Stimulated activated CD4-positive, alpha-beta T cell treated with anti-CD3 and anti-CD28 coated beads, Interleukin-12 subunit alpha, Interleukin-12 subunit beta, amount 100 ng/mL, for 4 hours (primary cell): ENCODE results near the gene GFI1B.

Source experiments
- DNase-seq: peaks from one replicate; pipeline ENCODE4 v3.0.0-alpha.2; 2020

The GFI1B gene

DNA sequence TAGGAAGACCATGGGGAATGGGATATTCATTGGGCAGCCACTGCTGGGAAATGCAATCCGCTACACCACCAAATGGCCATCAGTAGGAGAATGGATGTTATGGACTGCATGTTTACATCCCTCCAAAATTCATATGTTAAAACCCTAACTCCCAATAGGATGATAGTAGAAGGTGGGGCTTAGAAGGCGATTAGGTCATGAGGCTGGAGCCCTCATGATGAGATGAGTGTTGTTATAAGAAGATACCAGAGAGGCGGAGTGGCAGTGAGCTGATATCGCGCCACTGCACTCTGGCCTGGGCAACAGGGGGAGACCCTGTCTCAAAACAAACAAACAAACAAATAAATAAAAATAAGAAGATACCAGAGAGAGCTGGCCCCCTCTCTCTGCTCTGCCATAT lies 36.2 kb downstream of the GFI1B start:
- DNase-seq = no peak

DNA sequence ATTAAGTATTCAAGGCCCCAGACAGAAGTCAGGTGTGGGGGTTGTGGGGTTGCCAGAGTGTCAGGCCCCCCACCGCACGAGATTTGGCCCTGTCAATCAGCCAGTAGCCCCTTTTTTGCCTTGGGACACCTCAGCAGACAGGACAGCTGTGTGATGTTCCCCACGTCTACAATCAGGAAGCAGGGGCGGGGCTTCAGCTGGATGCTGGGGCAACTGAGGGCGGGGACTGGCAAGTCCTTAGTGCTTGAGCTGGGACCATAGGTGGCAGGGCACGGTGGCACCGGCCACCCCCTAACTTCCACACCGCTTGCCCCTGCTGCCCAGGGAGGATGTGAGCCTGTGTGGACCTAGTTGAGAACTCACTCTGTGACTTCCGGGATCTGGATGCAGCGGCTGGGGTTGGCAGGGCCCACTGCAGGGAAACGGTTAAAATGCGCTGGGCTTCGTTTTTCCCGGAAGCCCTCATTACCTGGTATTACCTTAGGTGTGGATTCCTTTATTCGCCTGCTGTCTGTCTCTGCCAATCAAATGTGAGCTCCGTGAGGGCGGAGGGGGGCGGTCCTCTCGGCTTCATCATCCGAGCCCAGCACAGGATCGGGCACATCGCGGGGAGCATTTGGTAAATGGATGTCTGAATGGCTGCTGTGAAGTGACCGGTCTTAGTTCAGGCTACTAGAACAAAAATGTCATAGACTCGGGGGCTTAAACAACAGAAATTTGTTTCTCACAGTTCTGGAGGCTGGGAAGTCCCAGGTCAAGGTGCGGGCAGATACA lies 44.8 kb downstream of the GFI1B start:
- peak; percentile 26 for DNase-seq

DNA sequence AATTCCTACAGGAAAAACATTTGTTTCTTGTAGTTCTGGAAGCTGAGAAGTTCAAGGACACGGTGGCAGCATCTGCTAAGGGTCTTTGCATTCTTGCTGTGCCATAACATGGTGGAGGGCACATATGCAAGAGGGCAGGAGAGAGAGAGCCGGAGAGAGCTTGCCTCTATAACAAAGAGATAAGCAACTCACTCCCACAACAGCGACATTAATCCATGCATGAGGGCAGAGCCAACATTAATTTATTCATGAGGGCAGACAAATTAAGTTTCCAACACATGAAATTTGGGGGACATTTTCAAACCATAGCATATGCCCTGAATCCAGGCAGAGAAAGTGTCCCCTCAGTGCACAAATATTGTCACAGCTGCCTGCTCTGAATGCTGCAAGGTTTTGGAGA lies 47.9 kb downstream of the GFI1B start:
- DNase-seq = no peak

DNA sequence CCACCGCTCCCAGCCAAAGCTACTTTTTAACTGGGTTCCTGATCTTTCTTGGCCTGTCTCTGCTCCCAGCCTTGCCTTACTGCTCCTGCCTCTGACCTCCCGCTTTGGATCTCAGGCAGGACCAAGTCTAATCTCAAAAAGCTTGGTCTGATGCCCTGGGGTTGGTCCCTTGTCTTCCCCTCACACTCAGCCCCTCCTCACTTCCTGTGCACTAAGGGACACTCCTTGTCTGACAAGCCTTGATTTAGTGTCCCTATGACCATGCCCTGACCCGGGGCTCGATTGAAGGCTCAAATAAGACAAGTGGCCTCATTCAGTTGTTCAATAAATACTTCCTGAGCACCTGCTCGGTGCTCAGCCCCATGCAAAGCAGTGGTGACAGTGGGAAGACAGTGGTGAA lies 48.6 kb downstream of the GFI1B start:
- DNase-seq = no peak

DNA sequence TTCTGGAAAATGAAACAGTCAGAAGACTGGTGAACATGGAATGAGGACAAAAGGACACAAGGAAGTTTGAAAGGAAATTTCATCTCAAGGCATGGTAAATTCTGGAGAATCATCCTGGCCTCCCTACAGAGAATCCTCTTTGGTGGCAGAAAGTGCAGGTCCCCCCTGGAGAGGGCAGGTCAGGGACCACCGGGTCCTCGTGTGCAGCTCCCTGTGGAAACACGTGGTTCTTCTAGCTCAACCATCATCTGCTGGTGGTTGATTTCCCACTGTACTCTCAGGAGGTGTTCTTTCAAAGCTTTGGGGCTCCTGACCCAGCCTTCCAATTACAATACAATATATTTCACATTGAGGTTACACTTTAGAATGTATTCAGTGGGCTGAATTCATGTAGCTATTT lies 49.7 kb downstream of the GFI1B start:
- no peak for DNase-seq

DNA sequence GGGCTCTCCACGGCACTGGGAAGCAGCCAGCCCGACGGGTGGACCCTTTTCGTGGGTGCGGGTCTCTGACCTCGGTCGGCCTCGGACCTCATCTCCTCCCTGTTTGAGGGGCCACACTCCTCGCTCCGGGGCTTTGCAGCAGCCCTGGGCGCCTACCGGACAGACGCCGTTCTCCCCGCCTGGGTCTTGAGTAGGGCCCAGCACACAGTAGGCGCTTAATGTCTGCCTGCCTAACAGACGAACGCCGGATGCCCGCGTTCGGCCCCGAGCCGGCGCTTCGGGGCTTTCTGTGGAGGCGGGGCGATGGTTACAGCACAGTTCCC lies 51.5 kb downstream of the GFI1B start:
- DNase-seq = no peak

DNA sequence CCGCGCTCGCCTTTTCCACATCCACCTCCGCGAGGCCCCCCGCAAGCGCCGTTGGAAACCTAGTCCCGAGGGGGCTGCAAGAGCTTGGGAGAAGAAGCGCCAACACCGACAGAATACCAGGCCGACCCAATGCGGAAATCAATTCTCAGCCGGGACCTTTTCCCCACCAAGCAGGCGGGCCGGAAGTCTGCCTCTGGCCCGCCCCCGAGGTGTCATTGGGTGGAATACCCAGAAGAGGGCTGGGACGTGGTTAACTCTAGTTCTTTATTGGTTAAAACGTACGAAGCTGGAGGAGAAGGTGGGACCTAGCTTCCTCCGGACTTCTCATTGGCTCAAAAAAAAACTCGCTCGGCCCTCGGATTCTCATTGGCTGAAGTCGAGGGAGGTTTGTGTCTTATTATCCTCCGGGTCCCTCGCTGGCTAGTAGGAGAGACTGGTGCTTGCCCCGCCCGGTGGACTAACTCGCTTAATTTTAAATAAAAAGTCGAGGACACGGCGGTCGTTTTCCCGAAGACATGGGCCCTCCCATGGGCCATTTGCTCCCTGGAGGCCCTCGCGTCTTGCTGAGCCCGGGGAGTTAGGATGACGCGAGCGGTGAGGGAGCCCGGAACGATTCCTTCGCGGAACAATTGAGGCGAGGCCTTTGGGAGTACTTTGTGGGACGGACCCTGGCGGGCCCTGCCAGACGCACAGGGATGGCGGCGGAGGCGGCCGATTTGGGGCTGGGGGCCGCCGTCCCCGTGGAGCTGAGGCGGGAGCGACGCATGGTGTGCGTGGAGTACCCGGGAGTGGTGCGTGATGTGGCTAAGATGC lies 52.0 kb downstream of the GFI1B start, which contains the start of gene GTF3C5:
Gene GTF3C5, plus strand, starts transcription at position 681 of the 813 bp plus-strand sequence. Its CDS starts 15 bp downstream, at position 696.
- peak; percentile 84 for DNase-seq

DNA sequence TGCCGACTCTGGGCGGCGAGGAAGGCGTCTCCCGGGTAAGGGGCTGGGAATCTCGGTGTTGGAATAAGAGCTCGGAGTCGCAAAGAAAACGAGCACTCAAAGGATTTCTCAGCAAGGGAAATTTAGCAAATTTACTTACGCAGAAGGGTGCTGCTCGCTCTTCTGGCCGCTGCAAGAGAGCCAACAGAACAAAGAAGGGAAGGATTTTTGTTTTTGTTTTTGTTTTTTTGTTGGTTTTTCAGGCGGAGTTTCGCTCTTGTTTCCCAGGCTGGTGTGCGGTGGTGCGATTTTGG lies 52.6 kb downstream of the GFI1B start:
- DNase-seq = no peak

DNA sequence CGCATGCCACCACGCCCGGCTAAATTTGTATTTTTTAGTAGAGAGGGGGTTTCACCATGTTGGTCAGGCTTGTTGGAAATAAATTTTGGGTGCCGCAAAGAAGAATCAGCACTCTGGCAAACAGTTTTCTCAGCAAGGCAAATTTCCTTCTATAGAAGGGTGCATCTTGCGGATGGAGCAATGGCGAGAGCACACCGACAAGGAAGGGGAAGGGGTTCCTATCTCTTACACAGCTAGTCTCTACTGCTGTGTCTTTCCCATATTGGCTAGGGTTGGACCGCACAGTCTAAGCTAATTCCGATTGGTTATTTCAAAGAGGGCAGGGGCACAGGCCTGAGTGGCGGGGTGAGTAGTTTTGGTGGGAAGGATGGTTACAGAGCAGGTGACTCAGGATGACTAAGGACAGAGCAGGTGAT lies 53.0 kb downstream of the GFI1B start:
- DNase-seq = no peak

DNA sequence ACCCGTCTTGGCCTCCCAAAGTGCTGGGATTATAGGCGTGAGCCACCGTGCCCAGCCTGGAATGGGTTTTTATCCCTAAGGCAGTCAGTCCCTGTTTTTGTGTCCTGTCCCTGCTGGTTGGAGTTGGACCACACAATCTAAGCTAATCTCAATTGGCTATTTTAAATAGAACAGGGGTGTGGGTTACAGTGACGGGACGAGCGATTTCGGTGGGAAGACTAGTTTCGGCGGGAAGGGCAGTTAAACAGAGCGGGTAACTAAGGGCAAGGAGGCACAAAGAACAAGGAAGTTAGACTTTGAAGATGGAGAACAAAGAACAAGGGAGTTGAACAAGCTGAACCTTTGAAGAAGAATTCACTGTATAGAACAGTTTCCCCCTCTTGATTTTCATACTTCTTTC lies 53.7 kb downstream of the GFI1B start:
- DNase-seq = no peak

DNA sequence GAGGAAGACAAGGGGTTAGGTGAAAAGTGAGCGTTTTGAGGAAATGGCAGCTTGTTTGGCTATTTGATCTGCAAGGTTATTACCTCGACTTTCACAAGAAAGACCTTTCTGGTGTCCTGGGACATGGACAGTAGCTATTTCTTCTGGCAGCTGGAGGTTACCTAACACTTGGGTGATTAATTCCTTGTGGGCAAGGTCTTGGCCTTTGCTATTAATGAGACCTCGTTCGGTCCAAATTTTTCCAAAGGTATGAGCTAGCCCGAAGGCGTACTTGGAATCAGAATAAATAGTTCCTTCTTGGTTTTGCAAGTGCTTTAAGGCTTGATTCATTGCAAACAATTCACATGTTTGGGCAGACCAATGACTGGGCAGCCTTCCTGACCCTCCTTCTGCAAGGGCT lies 57.2 kb downstream of the GFI1B start:
- DNase-seq = no peak

DNA sequence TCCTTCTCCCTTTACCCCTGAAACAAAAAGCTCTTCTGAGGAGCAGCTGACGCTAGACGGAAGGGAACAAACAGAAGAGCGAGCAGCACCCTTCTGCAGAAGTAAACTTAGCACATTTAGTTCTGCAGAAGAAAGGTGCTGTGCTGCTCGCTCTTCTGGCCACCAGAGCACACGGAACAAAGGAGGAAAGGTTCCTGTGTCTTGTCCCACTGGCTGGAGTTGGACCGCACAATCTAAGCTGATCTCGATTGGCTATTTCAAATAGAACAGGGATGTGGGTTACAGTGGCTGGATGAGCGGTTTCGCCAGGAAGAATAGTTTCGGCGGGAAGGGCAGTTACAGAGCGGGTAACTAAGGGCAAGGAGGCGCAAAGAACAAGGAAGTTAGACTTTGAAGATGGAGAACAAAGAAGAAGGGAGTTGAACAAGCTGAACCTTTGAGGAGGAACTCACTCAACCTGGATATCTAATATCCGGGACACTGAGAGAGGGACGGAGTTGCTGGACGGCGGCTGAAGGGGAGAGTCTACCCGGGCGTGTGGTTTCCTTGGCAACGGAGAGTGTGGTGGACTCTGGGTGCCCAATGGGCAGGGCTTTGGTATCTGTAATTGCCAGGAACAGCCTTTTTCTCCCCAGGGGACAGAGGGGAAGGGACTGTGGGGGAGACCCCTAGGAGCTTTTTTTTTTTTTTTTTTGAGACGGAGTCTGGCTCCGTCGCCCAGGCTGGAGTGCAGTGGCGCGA lies 59.5 kb downstream of the GFI1B start:
- DNase-seq = no peak

DNA sequence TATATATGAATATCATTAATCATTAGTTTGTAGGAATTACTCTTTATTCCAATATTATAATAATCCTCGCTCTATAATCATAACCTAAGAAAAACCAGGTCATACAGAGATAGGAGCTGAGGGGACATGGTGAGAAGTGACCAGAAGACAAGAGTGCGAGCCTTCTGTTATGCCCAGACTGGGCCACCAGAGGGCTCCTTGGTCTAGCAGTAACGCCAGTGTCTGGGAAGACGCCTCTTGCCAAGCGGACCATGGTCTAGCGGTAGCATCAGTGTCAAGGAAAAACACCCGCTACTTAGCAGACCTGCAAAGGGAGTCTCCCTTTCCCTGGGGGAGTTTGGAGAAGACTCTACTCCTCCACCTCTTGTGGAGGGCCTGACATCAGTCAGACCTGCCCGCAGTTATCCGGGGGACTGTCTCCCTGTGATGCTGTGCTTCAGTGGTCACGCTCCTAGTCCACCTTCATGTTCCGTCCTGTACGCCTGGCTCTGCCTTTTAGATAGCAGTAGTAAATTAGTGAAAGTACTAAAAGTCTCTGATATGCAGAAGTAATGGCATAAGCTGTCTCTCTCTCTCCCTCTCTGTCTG lies 62.5 kb downstream of the GFI1B start:
- DNase-seq = peak; percentile 46
